Measurements from ENCODE around the gene PIM1. TPM values are rescaled to one million over a fixed set of nuclear protein-coding genes. Genes with fewer than 3 reads are reported as not detected.

Gene PIM1
- total and polyA plus RNA-seq, 8 donors: 13.1 to 89.8 (median 20.9) TPM

DNA sequence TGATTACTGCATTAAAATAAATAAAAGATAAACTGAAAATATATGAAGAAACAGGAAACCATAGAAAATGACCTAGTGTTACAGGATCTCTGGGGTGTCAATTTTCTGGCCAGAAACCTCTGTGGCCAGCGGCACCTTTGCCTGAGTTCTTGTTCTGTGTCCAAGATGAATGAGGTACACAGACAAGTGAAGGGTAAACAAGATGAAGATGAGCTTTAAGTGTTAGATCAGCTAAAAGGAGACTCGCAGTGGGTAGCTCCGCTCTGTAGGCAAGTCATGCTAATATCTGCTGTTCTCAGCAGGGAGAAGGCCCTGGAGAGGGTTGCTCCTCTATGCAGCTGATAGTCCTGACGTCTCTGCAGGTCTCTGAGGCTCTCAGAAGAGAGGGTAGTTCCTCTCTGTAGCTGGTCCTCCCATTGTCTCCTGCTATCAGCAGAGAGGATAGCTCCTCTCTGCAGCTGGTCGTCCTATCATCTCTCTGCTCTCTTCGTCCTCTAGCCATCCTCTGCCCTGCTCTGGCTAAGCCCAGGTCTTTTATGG is 51.7 kb downstream of the PIM1 start:
- no peaks in the 10 kb centered on the region for H3K36me3 ChIP-seq
- intact Hi-C loops (cut with DNase I): no loop called here
- H3K4me3 ChIP-seq: peak overlapping the region; percentile 64 to 74
- DNase-seq: no peak
- no peaks in the 10 kb centered on the region for H3K27me3 ChIP-seq
- H3K9me3 ChIP-seq: no peaks in the 10 kb centered on the region
- H3K27ac ChIP-seq: peak overlapping the region in 1 of 2 donors; percentile 67
- TF ChIP-seq CTCF (IDR thresholded peaks at IDR 0.05): no peak
- no peak for ATAC-seq
- H3K4me1 ChIP-seq: peaks cover 0 to 33% of the 10 kb centered on the region in 2 donors

GRCh38 chr6:37222125-37222967 is 52.4 kb downstream of the PIM1 start:
- no peaks in the 10 kb centered on the region for H3K9me3 ChIP-seq
- no peak for TF ChIP-seq CTCF (IDR thresholded peaks at IDR 0.05)
- peak; percentile 72 to 94 (median 90) for DNase-seq
- peak overlapping the region; percentile 64 to 74 for H3K4me3 ChIP-seq
- intact Hi-C loops (cut with DNase I): no loop called here
- peak; percentile 96 for ATAC-seq
- H3K27ac ChIP-seq: peak overlapping the region in 1 of 2 donors; percentile 67
- peaks cover 0 to 33% of the 10 kb centered on the region in 2 donors for H3K4me1 ChIP-seq
- no peaks in the 10 kb centered on the region for H3K27me3 ChIP-seq
- H3K36me3 ChIP-seq: no peaks in the 10 kb centered on the region

- peak overlapping the region in 1 of 2 donors; percentile 67 for H3K27ac ChIP-seq
- ATAC-seq: no peak
- H3K36me3 ChIP-seq: no peaks in the 10 kb centered on the region
- intact Hi-C loops (cut with DNase I): no loop called here
- no peaks in the 10 kb centered on the region for H3K9me3 ChIP-seq
- peaks cover 0 to 31% of the 10 kb centered on the region in 2 donors for H3K4me1 ChIP-seq
- H3K27me3 ChIP-seq: no peaks in the 10 kb centered on the region
- no peak for DNase-seq
- H3K4me3 ChIP-seq: peak overlapping the region; percentile 64 to 74
- TF ChIP-seq CTCF (IDR thresholded peaks at IDR 0.05): no peak
Measured at GRCh38 chr6:37222992-37223391, 53.0 kb downstream of the PIM1 start.

Other genes starting within 250 kb of the PIM1 start
- gene PI16, start 215.4 kb upstream of the PIM1 start, total RNA-seq: 1 to 10 TPM; 2.5 TPM
- 1 to 10 TPM in 1 of 6 donors, under 1 TPM in 5; 0.15 to 1.0 (median 0.46) TPM for gene PI16, start 215.4 kb upstream of the PIM1 start, polyA plus RNA-seq (ENCODE audit: insufficient read length in 6 of 6)
- gene MTCH1, start 184.0 kb upstream of the PIM1 start, total RNA-seq: 100 to 1,000 TPM; 189 to 192 TPM
- gene MTCH1, start 184.0 kb upstream of the PIM1 start, polyA plus RNA-seq (ENCODE audit: insufficient read length in 6 of 6): 100 to 1,000 TPM; 145 to 187 (median 157) TPM
- 10 to 100 TPM; 24.7 to 60.3 TPM for gene FGD2, start 164.5 kb upstream of the PIM1 start, total RNA-seq
- 1 to 10 TPM; 3.9 to 5.2 (median 4.5) TPM for gene FGD2, start 164.5 kb upstream of the PIM1 start, polyA plus RNA-seq (ENCODE audit: insufficient read length in 6 of 6)
- 10 to 100 TPM; 10.7 to 12.4 TPM for gene TBC1D22B, start 87.6 kb downstream of the PIM1 start, total RNA-seq
- gene TBC1D22B, start 87.6 kb downstream of the PIM1 start, polyA plus RNA-seq (ENCODE audit: insufficient read length in 6 of 6): 10 to 100 TPM; 12.6 to 14.6 (median 13.7) TPM
- 1 to 10 TPM; 2.1 to 5.3 TPM for gene TMEM217, start 88.0 kb downstream of the PIM1 start, total RNA-seq
- gene TMEM217, start 88.0 kb downstream of the PIM1 start, polyA plus RNA-seq (ENCODE audit: insufficient read length in 6 of 6): 1 to 10 TPM; 2.1 to 2.9 (median 2.5) TPM
- gene RNF8, start 183.8 kb downstream of the PIM1 start, total RNA-seq: 10 to 100 TPM; 11.8 to 15.7 TPM
- gene RNF8, start 183.8 kb downstream of the PIM1 start, polyA plus RNA-seq (ENCODE audit: insufficient read length in 6 of 6): 10 to 100 TPM; 34.0 to 46.1 (median 38.9) TPM

Data from left lung (tissue), 10 donors.